ENCODE results near the gene CSNK1G1.
"Not testable (repeated sequence)": the region's sequence is repeated elsewhere in the genome, so short reads cannot be mapped to it uniquely, and the experiment has no call there.

CSNK1G1 gene

DNA sequence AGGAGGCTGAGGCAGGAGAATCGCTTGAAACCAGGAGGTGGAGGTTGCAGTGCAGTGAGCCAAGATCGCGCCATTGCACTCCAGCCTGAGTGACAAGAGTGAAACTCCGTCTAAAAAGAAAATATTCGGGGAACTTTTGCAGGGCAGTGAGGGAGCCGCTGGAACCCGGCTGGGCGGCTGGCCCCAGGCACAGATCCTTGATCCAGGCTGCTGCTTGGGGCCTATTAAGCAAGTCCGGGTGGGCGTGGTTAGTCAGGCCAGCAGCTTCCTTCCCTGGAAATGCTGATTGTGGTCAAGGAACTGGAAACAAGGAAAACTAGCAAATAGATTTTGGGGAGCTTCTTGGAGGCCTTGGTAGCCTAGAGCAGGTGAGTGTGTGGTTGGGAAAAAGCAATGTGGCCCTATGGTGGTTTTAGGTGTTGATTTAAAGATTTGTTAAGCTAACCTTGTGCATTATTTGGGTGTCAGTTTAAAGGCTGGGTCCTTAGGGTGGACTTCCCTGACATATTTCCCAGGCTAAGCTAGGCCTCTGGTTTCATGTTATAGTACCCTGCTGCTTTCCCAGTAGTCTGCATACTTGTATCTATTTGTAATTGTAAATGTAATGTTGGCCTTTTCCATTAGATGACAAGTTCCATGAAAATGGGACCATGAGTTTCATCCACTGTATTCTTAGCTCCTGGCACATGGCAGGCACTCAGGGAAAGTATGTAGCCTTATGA is 222.2 kb downstream of the CSNK1G1 start:
- DNase-seq (ENCODE audit: low read depth in 3 of 3): no peak

DNA sequence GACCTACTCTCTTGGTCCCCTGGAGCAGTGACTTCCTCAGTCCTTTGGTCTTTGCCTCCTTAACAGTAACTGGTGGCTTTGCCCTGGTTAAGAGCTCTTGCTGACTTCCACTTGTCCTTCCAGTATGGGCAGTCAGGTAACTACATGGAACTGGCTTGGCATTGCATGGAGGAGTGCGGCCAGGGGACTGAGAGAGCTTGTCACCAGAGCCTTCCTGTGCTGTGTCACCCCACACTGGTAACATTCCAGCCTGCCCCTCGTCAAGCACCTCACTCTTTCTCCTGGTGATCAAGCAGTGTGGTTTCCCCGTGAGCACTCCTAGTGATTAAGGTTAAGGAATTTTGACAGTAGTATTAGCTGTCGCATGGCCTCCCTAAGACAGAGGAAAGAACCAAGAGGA is 223.8 kb downstream of the CSNK1G1 start:
- no peak for DNase-seq (ENCODE audit: low read depth in 3 of 3)

DNA sequence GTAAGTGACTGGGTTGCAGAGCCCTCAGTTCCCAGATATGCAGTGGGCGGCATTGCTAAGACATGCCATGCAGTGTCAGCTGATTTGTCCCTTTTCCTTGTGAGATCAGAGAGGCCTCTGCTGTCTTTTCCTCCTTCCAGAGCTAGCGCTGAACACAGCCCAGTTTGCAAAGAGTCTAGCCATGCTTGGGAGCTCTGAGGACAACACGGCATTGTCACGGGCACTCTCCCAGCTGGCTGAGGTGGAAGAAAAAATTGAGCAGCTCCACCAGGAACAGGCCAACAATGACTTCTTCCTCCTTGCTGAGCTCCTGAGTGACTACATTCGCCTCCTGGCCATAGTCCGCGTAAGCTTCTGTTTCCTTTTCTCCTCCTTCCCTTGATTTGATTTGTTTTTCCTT is 224.4 kb downstream of the CSNK1G1 start:
- no peak for DNase-seq (ENCODE audit: low read depth in 3 of 3)

DNA sequence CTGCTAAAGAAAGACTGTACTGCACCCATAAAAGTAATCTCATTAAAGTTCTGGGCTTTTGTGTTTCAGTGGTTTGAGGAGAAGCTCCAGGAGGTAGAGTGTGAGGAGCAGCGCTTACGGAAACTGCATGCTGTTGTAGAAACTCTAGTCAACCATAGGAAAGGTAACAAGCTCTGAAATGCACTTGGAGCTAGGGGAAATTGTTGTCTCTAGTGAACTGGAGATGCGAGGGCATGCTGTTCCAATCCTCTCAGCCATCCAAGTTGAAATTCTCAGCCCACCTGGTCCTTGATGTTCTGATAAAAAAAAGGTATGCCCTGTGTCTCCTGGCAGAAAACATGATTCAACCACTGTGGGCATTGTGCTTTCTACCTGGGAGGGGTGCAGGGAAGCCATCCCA is 225.8 kb downstream of the CSNK1G1 start:
- DNase-seq (ENCODE audit: low read depth in 3 of 3): no peak

DNA sequence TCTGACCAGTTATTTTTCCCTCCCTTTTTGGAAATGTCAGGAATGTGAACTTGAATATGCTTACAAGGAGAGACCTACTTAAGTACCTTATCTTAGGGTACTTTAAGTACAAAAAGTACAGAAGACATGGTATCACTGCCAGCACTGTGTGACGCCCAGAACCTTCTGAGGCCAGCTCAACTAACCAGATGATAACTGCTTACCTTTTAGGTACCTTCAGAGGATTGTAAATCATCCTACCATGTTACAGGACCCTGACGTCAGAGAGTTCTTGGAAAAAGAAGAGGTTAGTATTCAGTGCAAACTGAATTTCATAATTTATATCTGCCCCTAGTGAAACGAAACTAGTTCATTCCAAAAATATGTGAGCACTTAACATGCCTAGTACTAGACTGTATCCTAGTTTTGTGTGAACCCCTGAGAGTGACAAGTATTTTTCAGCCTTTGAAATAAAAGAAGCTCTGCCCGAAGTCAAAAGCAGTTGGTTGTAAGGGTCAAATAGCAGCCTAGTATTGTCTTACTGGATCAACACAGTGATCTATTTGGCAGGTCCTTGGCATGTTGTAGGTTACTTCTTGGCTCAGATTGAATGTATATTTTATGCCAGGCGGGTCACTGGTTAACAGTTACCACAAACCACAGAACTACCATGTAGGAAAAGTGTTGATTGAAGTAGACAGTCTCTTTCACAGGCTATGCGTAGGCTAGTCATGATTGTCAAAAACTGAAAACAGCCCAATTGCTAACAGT is 228.3 kb downstream of the CSNK1G1 start:
- DNase-seq (ENCODE audit: low read depth in 3 of 3): no peak

DNA sequence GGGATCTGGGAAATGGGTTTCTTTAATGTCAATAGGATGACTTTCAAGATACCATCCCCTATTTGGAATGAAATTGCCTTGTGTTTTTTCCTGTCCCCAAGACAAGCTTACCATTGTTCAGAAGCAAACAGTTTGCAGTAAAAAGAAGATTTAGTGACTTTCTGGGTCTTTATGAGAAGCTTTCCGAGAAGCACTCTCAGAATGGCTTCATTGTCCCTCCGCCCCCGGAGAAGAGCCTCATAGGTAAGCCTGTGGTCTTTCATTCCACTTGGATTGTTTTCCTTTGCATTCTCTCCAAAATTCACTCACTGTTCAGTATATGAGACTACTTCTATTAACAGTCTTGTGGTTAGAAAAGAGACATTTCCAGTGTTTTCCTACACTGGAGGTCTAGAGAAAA is 230.0 kb downstream of the CSNK1G1 start:
- no peak for DNase-seq (ENCODE audit: low read depth in 3 of 3)

DNA sequence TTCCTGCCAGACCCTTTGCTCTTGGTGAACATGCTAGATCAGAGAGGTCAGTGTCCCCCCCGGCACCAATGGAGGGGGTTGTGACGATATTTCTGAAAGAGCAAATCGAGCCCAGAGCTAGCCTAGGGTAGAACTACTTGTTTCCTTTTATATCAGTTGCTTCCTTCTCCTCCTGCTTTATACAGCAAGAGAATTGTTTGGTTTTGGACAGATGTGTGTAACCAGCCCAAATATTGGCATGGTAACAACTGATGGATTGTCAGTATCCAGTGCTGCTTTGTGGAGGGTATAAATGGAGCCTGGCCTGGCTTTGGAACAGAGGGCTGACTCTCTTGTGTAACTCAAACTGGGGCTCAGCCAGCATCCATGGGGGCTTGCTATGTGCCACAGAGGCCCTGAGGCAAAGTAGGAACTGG is 233.0 kb downstream of the CSNK1G1 start:
- no peak for DNase-seq (ENCODE audit: low read depth in 3 of 3)

DNA sequence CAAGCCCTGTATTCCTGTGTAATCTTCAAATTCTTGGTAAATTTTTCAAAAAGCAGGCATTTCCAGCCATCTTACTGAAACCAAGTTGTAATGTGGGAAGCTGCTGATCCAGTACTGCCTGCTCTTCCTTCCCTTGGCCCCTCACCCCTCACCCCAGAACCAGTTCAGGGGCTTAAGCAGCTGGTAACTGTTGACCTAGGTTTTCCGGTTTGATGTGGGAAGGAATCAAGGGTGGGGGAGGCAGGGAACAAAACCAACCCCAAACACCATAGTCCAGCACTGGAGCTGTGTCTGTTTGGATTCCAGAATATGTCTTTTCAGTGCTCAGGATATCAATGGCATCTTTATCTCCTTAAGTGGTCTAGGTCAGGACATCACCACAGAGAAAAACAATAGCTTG is 233.5 kb downstream of the CSNK1G1 start:
- DNase-seq (ENCODE audit: low read depth in 3 of 3): no peak

DNA sequence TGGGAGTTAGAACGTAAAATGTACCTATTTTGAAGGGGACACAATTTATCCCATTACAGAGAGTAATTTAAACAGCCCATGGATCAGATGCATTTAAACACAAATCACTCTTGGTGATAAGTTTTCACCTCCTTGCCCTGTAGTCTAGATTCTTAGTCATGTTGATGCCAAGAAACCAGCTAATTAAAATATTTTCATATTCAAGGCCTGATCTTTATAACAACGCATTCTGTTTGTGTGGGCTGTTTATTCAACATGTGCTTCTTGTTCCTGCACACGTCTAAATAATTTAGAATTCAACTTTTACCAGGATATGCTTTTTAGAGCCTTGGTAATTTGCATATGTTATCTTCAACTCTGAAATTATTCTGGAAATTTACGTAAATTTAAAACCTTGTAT is 234.4 kb downstream of the CSNK1G1 start:
- no peak for DNase-seq (ENCODE audit: low read depth in 3 of 3)

DNA sequence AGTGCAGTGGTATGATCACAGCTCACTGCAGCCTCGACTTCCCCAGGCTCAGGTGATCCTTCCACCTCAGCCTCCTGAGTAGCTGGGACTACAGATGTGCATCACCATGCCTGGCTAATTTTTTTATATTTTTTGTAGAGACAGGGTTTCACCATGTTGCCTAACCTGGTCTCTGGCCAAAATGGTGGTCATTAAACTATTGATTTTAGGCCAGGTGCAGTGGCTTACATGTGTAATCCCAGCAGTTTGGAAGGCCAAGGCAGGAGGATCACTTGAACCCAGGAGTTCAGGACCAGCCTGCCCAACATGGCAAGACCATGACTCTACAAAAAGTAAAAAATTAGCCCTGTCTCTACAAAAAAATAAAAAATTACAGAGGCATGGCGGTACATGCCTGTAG is 235.7 kb downstream of the CSNK1G1 start:
- not testable (repeated sequence) for DNase-seq (ENCODE audit: low read depth in 3 of 3)

DNA sequence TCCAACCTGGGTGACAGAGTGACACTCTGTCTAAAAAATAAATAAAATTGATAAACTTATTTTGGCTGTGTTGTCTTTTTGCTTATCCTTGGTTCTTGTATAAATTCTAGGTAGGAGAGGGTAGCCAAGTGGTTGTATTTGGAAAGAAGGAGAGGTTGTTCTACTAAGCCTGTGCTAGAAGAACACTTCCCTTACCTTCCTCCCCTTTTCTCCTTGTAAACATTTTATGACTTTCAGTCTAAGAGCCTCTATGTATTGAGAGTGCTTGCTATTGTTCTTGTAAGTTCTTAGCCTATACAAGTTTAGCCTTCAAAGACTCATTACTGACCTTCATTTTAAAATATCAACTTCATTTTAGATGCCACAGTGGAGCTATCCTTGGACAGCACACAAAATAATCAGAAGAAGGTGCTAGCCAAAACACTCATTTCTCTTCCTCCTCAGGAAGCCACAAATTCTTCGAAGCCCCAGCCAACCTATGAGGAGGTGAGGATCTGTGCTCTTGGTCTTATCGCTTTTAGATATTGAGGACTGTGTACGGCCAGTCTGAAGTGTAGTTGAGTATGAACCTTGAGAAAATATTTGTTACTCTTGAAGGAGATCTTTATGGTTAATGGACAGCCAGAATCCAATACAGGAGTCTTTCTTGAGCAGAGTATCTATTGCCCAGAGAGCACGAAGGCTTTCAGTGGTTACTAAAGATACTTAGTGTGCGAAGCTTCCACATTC is 238.1 kb downstream of the CSNK1G1 start:
- DNase-seq (ENCODE audit: low read depth in 3 of 3): no peak
